ENCODE results near the gene TMPRSS9.
"Not testable (repeated sequence)": the region's sequence is repeated elsewhere in the genome, so short reads cannot be mapped to it uniquely, and the experiment has no call there.

Gene TMPRSS9

GRCh38 chr19:2392366-2392765 is 32.3 kb downstream of the TMPRSS9 start:
- no peak for DNase-seq (ENCODE audit: low read depth in 2 of 2)

- DNase-seq (ENCODE audit: low read depth in 2 of 2): not testable (repeated sequence)
Observed at GRCh38 chr19:2392899-2393298, 32.8 kb downstream of the TMPRSS9 start.

- no peak for DNase-seq (ENCODE audit: low read depth in 2 of 2)
Observed at GRCh38 chr19:2394054-2394441, 34.0 kb downstream of the TMPRSS9 start.

- no peak for DNase-seq (ENCODE audit: low read depth in 2 of 2)
Observed at GRCh38 chr19:2394442-2395292, 34.6 kb downstream of the TMPRSS9 start.

GRCh38 chr19:2395293-2395829 is 35.3 kb downstream of the TMPRSS9 start:
- not testable (repeated sequence) for DNase-seq (ENCODE audit: low read depth in 2 of 2)

GRCh38 chr19:2397173-2397572 is 37.1 kb downstream of the TMPRSS9 start:
- DNase-seq (ENCODE audit: low read depth in 2 of 2): not testable (repeated sequence)

- no peak for DNase-seq (ENCODE audit: low read depth in 2 of 2)
Observed at GRCh38 chr19:2398735-2399305, 38.8 kb downstream of the TMPRSS9 start.

- no peak for DNase-seq (ENCODE audit: low read depth in 2 of 2)
Observed at GRCh38 chr19:2399582-2399981, 39.5 kb downstream of the TMPRSS9 start.

- no peak for DNase-seq (ENCODE audit: low read depth in 2 of 2)
Observed at GRCh38 chr19:2408247-2408646, 48.2 kb downstream of the TMPRSS9 start.

- no peak for DNase-seq (ENCODE audit: low read depth in 2 of 2)
Observed at GRCh38 chr19:2409352-2409912, 49.4 kb downstream of the TMPRSS9 start.

- no peak for DNase-seq (ENCODE audit: low read depth in 2 of 2)
Observed at GRCh38 chr19:2410023-2410422, 50.0 kb downstream of the TMPRSS9 start.

- no peak for DNase-seq (ENCODE audit: low read depth in 2 of 2)
Observed at GRCh38 chr19:2411709-2412108, 51.6 kb downstream of the TMPRSS9 start.

- no peak for DNase-seq (ENCODE audit: low read depth in 2 of 2)
Observed at GRCh38 chr19:2412449-2412848, 52.4 kb downstream of the TMPRSS9 start.

- DNase-seq (ENCODE audit: low read depth in 2 of 2): no peak
Observed at GRCh38 chr19:2413159-2413558, 53.1 kb downstream of the TMPRSS9 start.

- no peak for DNase-seq (ENCODE audit: low read depth in 2 of 2)
Observed at GRCh38 chr19:2413629-2414028, 53.6 kb downstream of the TMPRSS9 start.

GRCh38 chr19:2415281-2415972 is 55.4 kb downstream of the TMPRSS9 start:
- no peak for DNase-seq (ENCODE audit: low read depth in 2 of 2)

GRCh38 chr19:2415973-2416319 is 55.9 kb downstream of the TMPRSS9 start:
- no peak for DNase-seq (ENCODE audit: low read depth in 2 of 2)

GRCh38 chr19:2416321-2417097 is 56.4 kb downstream of the TMPRSS9 start:
- no peak for DNase-seq (ENCODE audit: low read depth in 2 of 2)

GRCh38 chr19:2417436-2417835 is 57.4 kb downstream of the TMPRSS9 start:
- not testable (repeated sequence) for DNase-seq (ENCODE audit: low read depth in 2 of 2)

- DNase-seq (ENCODE audit: low read depth in 2 of 2): no peak
Observed at GRCh38 chr19:2417881-2418406, 57.9 kb downstream of the TMPRSS9 start.

GRCh38 chr19:2419754-2420153 is 59.7 kb downstream of the TMPRSS9 start:
- no peak for DNase-seq (ENCODE audit: low read depth in 2 of 2)
